OCI-LY7 (cell line): ENCODE data around the gene NDUFAB1.

Source experiments
- CTCF ChIP-seq: fragments of 200-600 bp; sonication (generic); conservative IDR thresholded peaks from 2 replicates; pipeline ENCODE4 v1.5.1; 2014; ENCODE audit warnings: mild to moderate bottlenecking, antibody characterized with exemption, low read length, moderate library complexity, mixed read lengths
- EZH2phosphoT487 ChIP-seq: fragments of 200-600 bp; sonication (generic); IDR thresholded peaks from 2 replicates; pipeline ENCODE4 v1.6.1; 2018; ENCODE audit warnings: low read depth, borderline replicate concordance, mild to moderate bottlenecking, mixed run types, antibody characterized with exemption, low read length, moderate library complexity, mixed read lengths

GRCh38 chr16:23532448-23532847, 63.7 kb downstream of the NDUFAB1 start:
- TF ChIP-seq EZH2phosphoT487 (no peak), CTCF (no peak)
